WI38 (cell line): ENCODE results near the gene IER5L.

Experiments used
- H3K4me3 ChIP-seq: 2 replicates; pipeline ENCODE4 v1.5.1; 2011; ENCODE audit warnings: low read depth, mild to moderate bottlenecking, control low read depth, low read length
- TF ChIP-seq, protein P1 (sequence below): IDR thresholded peaks from 2 replicates; pipeline ENCODE4 v1.5.1; 2012; ENCODE audit warnings: low read depth, mild to moderate bottlenecking, control low read depth, low read length

Gene IER5L

DNA sequence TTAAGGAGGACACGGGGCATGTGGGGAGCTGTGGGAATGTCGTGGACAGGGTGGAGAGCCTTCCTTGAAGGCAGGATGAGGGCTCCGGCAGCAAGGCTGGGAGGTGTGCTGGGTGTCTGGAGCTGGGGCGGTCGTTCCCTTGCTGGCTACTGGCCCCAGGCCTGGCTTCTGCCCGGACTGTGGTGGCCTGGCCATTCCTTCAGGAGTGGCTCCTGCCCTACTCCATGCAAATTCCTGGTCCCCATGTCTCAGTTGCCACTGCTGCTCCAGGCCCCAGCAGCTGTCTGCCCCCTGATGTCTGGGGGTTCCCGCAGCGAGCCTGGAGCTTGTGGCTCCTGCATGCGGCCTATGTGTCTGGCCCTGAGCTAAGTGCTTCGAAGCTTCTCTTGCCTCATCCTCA lies 21.9 kb downstream of the IER5L start:
- TF ChIP-seq, protein P1, sequence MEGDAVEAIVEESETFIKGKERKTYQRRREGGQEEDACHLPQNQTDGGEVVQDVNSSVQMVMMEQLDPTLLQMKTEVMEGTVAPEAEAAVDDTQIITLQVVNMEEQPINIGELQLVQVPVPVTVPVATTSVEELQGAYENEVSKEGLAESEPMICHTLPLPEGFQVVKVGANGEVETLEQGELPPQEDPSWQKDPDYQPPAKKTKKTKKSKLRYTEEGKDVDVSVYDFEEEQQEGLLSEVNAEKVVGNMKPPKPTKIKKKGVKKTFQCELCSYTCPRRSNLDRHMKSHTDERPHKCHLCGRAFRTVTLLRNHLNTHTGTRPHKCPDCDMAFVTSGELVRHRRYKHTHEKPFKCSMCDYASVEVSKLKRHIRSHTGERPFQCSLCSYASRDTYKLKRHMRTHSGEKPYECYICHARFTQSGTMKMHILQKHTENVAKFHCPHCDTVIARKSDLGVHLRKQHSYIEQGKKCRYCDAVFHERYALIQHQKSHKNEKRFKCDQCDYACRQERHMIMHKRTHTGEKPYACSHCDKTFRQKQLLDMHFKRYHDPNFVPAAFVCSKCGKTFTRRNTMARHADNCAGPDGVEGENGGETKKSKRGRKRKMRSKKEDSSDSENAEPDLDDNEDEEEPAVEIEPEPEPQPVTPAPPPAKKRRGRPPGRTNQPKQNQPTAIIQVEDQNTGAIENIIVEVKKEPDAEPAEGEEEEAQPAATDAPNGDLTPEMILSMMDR: no peak
- no peak overlapping the region for H3K4me3 ChIP-seq

DNA sequence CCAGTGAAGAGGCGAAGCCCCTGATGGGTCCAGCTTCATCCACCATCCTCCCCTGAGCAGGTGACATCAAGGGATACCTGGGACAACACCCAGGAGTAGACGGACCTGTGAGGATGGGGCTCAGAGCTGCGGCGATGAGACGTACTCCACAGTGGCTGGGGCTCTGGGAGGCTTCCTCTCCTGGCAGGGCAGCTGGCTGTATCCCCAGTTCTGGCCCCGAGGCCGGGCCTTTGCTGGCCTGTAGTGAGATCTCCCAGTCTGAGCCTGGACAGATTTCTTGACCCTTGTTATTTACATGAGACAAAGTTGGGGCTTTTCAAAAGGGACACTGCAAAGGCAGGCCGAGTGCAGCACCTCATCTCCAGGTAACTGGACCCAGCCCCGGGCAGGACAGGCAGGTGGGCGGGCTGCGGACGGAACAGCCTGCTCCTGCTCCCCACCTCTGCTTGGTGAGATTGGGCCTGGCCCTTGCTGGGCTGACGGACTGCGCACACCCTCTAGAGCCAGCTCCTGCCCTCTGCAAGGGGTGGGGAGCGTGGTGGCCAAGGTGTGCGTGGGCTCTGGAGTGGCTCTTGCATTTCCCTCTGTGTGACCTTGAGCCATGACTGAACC lies 23.1 kb downstream of the IER5L start:
- TF ChIP-seq, protein P1: no peak
- H3K4me3 ChIP-seq: no peak overlapping the region

DNA sequence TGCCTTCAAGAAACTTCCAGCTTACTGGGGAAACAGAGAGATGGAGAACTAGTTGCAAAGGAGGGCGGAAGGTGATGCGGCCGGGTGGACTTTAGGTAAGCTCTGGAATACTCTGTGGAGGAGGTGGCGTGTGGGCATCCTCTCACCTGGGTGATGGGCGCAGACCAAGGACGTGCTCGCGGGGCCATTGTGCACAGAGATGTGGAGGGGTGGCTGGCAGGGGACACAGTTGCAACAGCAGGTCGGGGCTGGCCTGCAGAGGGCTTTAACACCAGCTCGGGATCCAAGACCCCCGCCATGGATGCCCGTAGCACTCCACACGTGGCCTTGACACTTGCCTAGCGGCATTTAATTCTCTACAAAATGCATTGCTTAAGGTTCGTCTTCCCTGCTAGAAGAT lies 26.6 kb downstream of the IER5L start:
- TF ChIP-seq, protein P1: no peak
- H3K4me3 ChIP-seq: no peak overlapping the region

DNA sequence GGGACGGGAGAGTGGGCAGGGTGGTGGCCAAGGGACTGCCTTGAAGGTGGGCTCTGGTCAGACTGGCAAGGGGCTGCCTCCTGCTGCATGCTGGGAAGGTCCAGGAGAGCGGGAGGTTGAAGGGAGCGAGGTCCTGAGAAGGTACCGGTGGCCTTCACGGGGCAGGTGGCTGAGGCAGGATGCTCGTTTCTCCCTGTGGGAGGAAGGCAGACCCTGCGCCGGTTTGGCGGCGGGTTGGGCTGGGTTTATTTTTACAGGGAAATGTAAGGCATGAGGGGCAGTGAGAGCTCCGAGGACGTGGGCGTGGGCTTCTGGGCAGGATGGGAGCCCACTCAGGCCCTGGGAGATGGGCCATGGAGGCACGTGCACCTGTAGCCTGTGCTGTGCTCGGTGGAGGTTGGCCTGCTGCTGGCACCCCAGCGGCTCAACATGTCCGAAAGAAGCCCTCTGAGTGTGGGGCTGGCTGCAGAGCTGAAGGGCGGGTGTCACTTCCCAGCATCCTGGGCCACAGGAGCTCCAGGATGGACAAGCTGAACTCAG lies 27.3 kb downstream of the IER5L start:
- H3K4me3 ChIP-seq: no peak overlapping the region
- TF ChIP-seq, protein P1: no peak

DNA sequence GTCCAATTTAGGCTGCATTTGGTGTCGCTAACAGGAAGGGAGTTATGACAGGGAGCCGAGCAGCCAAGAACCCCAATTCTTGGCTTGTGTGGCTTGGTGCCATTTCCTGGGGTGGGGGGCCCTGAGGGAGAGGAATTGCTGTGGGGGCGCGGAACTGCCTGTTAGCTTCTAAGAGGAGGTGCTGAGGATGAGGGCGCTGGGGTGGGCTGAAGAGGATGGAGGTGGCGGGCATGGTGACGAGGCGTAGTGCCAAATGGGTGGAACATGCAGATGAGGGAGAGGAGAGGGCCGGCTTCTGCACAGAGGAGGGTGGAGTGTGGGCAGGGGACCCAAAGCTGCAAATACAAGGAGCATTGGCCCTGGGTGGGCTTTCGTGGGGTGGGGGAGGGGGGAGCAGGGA lies 27.9 kb downstream of the IER5L start:
- no peak overlapping the region for H3K4me3 ChIP-seq
- TF ChIP-seq, protein P1: no peak

DNA sequence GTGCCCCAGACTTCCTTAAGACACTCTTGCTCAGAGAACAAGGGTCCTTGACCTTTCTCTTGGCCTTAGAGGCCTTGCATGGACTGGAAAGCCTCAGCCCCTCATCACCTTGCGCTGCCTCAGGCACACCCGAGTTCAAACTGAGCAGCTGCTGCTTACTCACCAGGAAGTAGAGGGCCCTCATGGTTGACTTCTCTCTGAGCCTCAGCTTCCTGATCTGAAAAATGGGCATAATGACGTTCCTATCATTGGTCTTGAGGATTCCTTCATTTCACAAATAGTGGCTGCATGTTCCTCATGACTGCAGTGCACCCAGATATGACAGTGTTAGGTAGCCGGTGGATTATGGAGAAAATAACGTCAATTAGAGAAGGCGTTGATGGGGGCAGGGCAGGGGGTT lies 28.6 kb downstream of the IER5L start:
- H3K4me3 ChIP-seq: no peak overlapping the region

More for the DNA sequence above, 28.6 kb downstream of the IER5L start:
- TF ChIP-seq, protein P1: no peak
